Putamen (tissue), 1 donor: ENCODE data around the gene DMWD.
"Not testable (repeated sequence)": the region's sequence is repeated elsewhere in the genome, so short reads cannot be mapped to it uniquely, and the experiment has no call there.

Experiments
- DNase-seq: peaks from one replicate; pipeline ENCODE4 v3.0.0-alpha.2; 2016; ENCODE audit warnings: low spot score

The DMWD gene

GRCh38 chr19:45769821-45770191, 22.8 kb downstream of the DMWD start:
- peak; percentile 68 for DNase-seq

- DNase-seq: peak; percentile 95
Measured at GRCh38 chr19:45768984-45769782, 23.5 kb downstream of the DMWD start, which contains the start of gene SIX5. Gene SIX5, minus strand, starts transcription at chr19:45769252. Its CDS starts 408 bp downstream, at chr19:45768844.

- no peak for DNase-seq
Measured at GRCh38 chr19:45768655-45768983, 24.0 kb downstream of the DMWD start.

- no peak for DNase-seq
Measured at GRCh38 chr19:45767881-45768654, 24.6 kb downstream of the DMWD start.

GRCh38 chr19:45767410-45767880, 25.2 kb downstream of the DMWD start:
- DNase-seq: no peak

GRCh38 chr19:45766869-45767346, 25.7 kb downstream of the DMWD start:
- no peak for DNase-seq

GRCh38 chr19:45766296-45766868, 26.3 kb downstream of the DMWD start:
- no peak for DNase-seq

- DNase-seq: no peak
Measured at GRCh38 chr19:45765702-45766295, 26.8 kb downstream of the DMWD start.

- DNase-seq: no peak
Measured at GRCh38 chr19:45764945-45765701, 27.5 kb downstream of the DMWD start.

GRCh38 chr19:45764475-45764874, 28.2 kb downstream of the DMWD start:
- DNase-seq: no peak

- no peak for DNase-seq
Measured at GRCh38 chr19:45763691-45764294, 28.9 kb downstream of the DMWD start.

GRCh38 chr19:45762870-45763631, 29.6 kb downstream of the DMWD start:
- no peak for DNase-seq

- DNase-seq: no peak
Measured at GRCh38 chr19:45761714-45762113, 30.9 kb downstream of the DMWD start.

- no peak for DNase-seq
Measured at GRCh38 chr19:45758921-45759320, 33.7 kb downstream of the DMWD start.

GRCh38 chr19:45757695-45758094, 35.0 kb downstream of the DMWD start:
- no peak for DNase-seq

- DNase-seq: no peak
Measured at GRCh38 chr19:45754323-45754722, 38.3 kb downstream of the DMWD start.

GRCh38 chr19:45753548-45753947, 39.1 kb downstream of the DMWD start:
- no peak for DNase-seq

- DNase-seq: no peak
Measured at GRCh38 chr19:45752639-45753038, 40.0 kb downstream of the DMWD start.

- not testable (repeated sequence) for DNase-seq
Measured at GRCh38 chr19:45751483-45751882, 41.2 kb downstream of the DMWD start.

GRCh38 chr19:45747513-45747912, 45.1 kb downstream of the DMWD start:
- DNase-seq: no peak
